ENCODE measurements around the gene NACA2. TPM values are rescaled to one million over a fixed set of nuclear protein-coding genes. Genes with fewer than 3 reads are reported as not detected.

NACA2 gene
- total and polyA plus RNA-seq, 2 of the 4 experiments (the other 2 are of a cell fraction) = not detected

GRCh38 chr17:61561354-61561753 is 29.7 kb downstream of the NACA2 start:
- no TSS peak for BruUV-seq (replicated peaks)
- no peak overlapping the region for H4K5ac ChIP-seq (ENCODE audit: low read depth, low read length)
- DNase-seq = no peak
- dilution Hi-C loops (cut with HindIII; ENCODE audit: low sequenced_read_pairs, unreplicated experiment) (no loop called here), in situ Hi-C loops (cut with MboI; ENCODE audit: low sequenced_read_pairs) (no loop called here), intact Hi-C loops (cut with micrococcal nuclease) (no loop called here)
- H2BK120ac ChIP-seq (ENCODE audit: low read depth, low read length) = no peak overlapping the region
- no peak overlapping the region for H3K18ac ChIP-seq (ENCODE audit: low read depth, low read length)
- H3K36me3 ChIP-seq (ENCODE audit: control insufficient read depth, insufficient read depth, low read length) = no peaks in the 10 kb centered on the region
- peaks cover 3% of the 10 kb centered on the region for H3K27me3 ChIP-seq (ENCODE audit: control insufficient read depth, insufficient read depth, low read length)
- no peaks in the 10 kb centered on the region for H3K9me3 ChIP-seq (ENCODE audit: control insufficient read depth, insufficient read depth, low read length)
- no peak overlapping the region for H3K27ac ChIP-seq (ENCODE audit: insufficient read depth, low read length)
- H3K23ac ChIP-seq (ENCODE audit: low read depth, low read length) = no peak overlapping the region
- no peak overlapping the region for H3K56ac ChIP-seq (ENCODE audit: extremely low read depth, insufficient read depth, low read length)
- no peak overlapping the region for H3K4me2 ChIP-seq (ENCODE audit: low read depth, low read length)
- H2BK20ac ChIP-seq (ENCODE audit: low read depth, low read length) = no peak overlapping the region
- H3K4ac ChIP-seq (ENCODE audit: low read depth, low read length) = no peak overlapping the region
- H2BK15ac ChIP-seq (ENCODE audit: low read depth, low read length) = no peak overlapping the region
- H2BK5ac ChIP-seq (ENCODE audit: low read depth, low read length, poor library complexity, severe bottlenecking) = no peak overlapping the region
- no peak overlapping the region for H4K91ac ChIP-seq (ENCODE audit: insufficient read depth, low read depth, low read length)
- H4K8ac ChIP-seq (ENCODE audit: low read depth in 2 of 2, low read length in 2 of 2) = no peak overlapping the region
- no peaks in the 10 kb centered on the region for H3K4me1 ChIP-seq (ENCODE audit: control insufficient read depth, insufficient read depth, low read length)
- WGBS, 2 experiments (ENCODE audit: extremely low coverage in 2 of 2, insufficient read length in 1 of 2) = 50% methylated on average over 1 of the region's 2 CpGs; no CpG with 5 or more reads in 1 of the 2 experiments
- no peak for ATAC-seq (ENCODE audit: low read depth)
- H3K9ac ChIP-seq (ENCODE audit: low read depth, low read length) = no peak overlapping the region
- H2AFZ ChIP-seq (replicated peaks; ENCODE audit: low read length, poor library complexity) = no peak overlapping the region
- H3K14ac ChIP-seq (replicated peaks; ENCODE audit: low read depth, low read length) = no peak overlapping the region
- no peak overlapping the region for H3K4me3 ChIP-seq (ENCODE audit: insufficient read depth, low read depth, low read length)
- H4K20me1 ChIP-seq (ENCODE audit: insufficient read depth, low read length) = no peaks in the 10 kb centered on the region
- H2AK9ac ChIP-seq (replicated peaks; ENCODE audit: low read depth, low read length, poor library complexity) = no peak overlapping the region
- no peaks in the 10 kb centered on the region for H3K79me1 ChIP-seq (ENCODE audit: low read depth in 1 of 2, low read length in 2 of 2)
- no peaks in the 10 kb centered on the region for H3K9me1 ChIP-seq (ENCODE audit: insufficient read depth, low read length)
- ChIA-PET CTCF (no interaction called here), POLR2A (ENCODE audit: unreplicated experiment) (no interaction called here)
- no peak overlapping the region for H2AK5ac ChIP-seq (ENCODE audit: low read depth, low read length)
- TF ChIP-seq NFE2L2 (IDR thresholded peaks at IDR 0.05; ENCODE audit: low read depth, low read length) (no peak), RAD21 (IDR thresholded peaks at IDR 0.05; ENCODE audit: low read length) (no peak), MAFK (IDR thresholded peaks at IDR 0.05; ENCODE audit: low read depth, low read length) (no peak), FOS (IDR thresholded peaks at IDR 0.05; ENCODE audit: low read depth, low read length) (no peak), MXI1 (IDR thresholded peaks at IDR 0.05; ENCODE audit: borderline replicate concordance, low read depth, low read length) (no peak), POLR2A (IDR thresholded peaks at IDR 0.05; ENCODE audit: low read depth, low read length) (no peak), RFX5 (IDR thresholded peaks at IDR 0.05; ENCODE audit: low read depth, low read length) (no peak), CEBPB (IDR thresholded peaks at IDR 0.05; ENCODE audit: low read depth, low read length) (no peak), MAZ (IDR thresholded peaks at IDR 0.05; ENCODE audit: borderline replicate concordance, low read depth, low read length) (no peak), RCOR1 (IDR thresholded peaks at IDR 0.05; ENCODE audit: insufficient replicate concordance, low read length) (no peak), ELK1 (IDR thresholded peaks at IDR 0.05; ENCODE audit: borderline replicate concordance, low read depth, low read length) (no peak), CHD1 (IDR thresholded peaks at IDR 0.05; ENCODE audit: low read depth, low read length) (no peak), USF2 (IDR thresholded peaks at IDR 0.05; ENCODE audit: low read depth, low read length) (no peak), BHLHE40 (IDR thresholded peaks at IDR 0.05; ENCODE audit: low read depth, low read length) (no peak), SMC3 (IDR thresholded peaks at IDR 0.05; ENCODE audit: low read depth, low read length) (no peak), CTCF (conservative IDR thresholded peaks at IDR 0.05; ENCODE audit: low read depth, low read length) (no peak)

Measured in IMR-90 (cell line).